ENCODE measurements around the gene MEGF9.
"Not testable (repeated sequence)": the region's sequence is repeated elsewhere in the genome, so short reads cannot be mapped to it uniquely, and the experiment has no call there.

Gene MEGF9

GRCh38 chr9:120630333-120630732 is 83.9 kb downstream of the MEGF9 start:
- Histone ChIP-seq H3K36me3 (ENCODE audit: control insufficient read depth, insufficient read depth, low read length) (no peaks in the 10 kb centered on the region), H3K27me3 (replicated peaks; ENCODE audit: control insufficient read depth, insufficient read depth, low read length) (no peaks in the 10 kb centered on the region), H3K4me3 (replicated peaks; ENCODE audit: low read depth, low read length) (no peak overlapping the region)
- no peak for DNase-seq (ENCODE audit: extremely low read depth, insufficient read length)
- TF ChIP-seq CTCF (IDR thresholded peaks at IDR 0.05; ENCODE audit: insufficient read depth, low read length, poor library complexity, severe bottlenecking), result no peak

- not testable (repeated sequence) for H3K36me3 ChIP-seq (ENCODE audit: control insufficient read depth, insufficient read depth, low read length); DNase-seq (ENCODE audit: extremely low read depth, insufficient read length); H3K27me3 ChIP-seq (replicated peaks; ENCODE audit: control insufficient read depth, insufficient read depth, low read length); H3K4me3 ChIP-seq (replicated peaks; ENCODE audit: low read depth, low read length)
These were observed 85.3 kb downstream of the MEGF9 start for GRCh38 chr9:120628925-120629497.

- TF ChIP-seq CTCF (IDR thresholded peaks at IDR 0.05; ENCODE audit: insufficient read depth, low read length, poor library complexity, severe bottlenecking), result no peak
- DNase-seq (ENCODE audit: extremely low read depth, insufficient read length), result no peak
- Histone ChIP-seq H3K27me3 (replicated peaks; ENCODE audit: control insufficient read depth, insufficient read depth, low read length) (no peaks in the 10 kb centered on the region), H3K4me3 (replicated peaks; ENCODE audit: low read depth, low read length) (no peak overlapping the region), H3K36me3 (ENCODE audit: control insufficient read depth, insufficient read depth, low read length) (no peaks in the 10 kb centered on the region)
These were observed 85.9 kb downstream of the MEGF9 start for GRCh38 chr9:120628207-120628924.

- DNase-seq (ENCODE audit: extremely low read depth, insufficient read length), result no peak
- no peaks in the 10 kb centered on the region for H3K36me3 ChIP-seq (ENCODE audit: control insufficient read depth, insufficient read depth, low read length)
- no peaks in the 10 kb centered on the region for H3K27me3 ChIP-seq (replicated peaks; ENCODE audit: control insufficient read depth, insufficient read depth, low read length)
- TF ChIP-seq CTCF (IDR thresholded peaks at IDR 0.05; ENCODE audit: insufficient read depth, low read length, poor library complexity, severe bottlenecking), result no peak
- no peak overlapping the region for H3K4me3 ChIP-seq (replicated peaks; ENCODE audit: low read depth, low read length)
These were observed 87.2 kb downstream of the MEGF9 start for GRCh38 chr9:120627073-120627472.

GRCh38 chr9:120626512-120626911 is 87.8 kb downstream of the MEGF9 start:
- H3K4me3 ChIP-seq (replicated peaks; ENCODE audit: low read depth, low read length), result no peak overlapping the region
- no peaks in the 10 kb centered on the region for H3K36me3 ChIP-seq (ENCODE audit: control insufficient read depth, insufficient read depth, low read length)
- H3K27me3 ChIP-seq (replicated peaks; ENCODE audit: control insufficient read depth, insufficient read depth, low read length), result no peaks in the 10 kb centered on the region
- TF ChIP-seq CTCF (IDR thresholded peaks at IDR 0.05; ENCODE audit: insufficient read depth, low read length, poor library complexity, severe bottlenecking), result no peak
- no peak for DNase-seq (ENCODE audit: extremely low read depth, insufficient read length)

- H3K27me3 ChIP-seq (replicated peaks; ENCODE audit: control insufficient read depth, insufficient read depth, low read length), result no peaks in the 10 kb centered on the region
- no peak overlapping the region for H3K4me3 ChIP-seq (replicated peaks; ENCODE audit: low read depth, low read length)
- no peak for DNase-seq (ENCODE audit: extremely low read depth, insufficient read length)
- TF ChIP-seq CTCF (IDR thresholded peaks at IDR 0.05; ENCODE audit: insufficient read depth, low read length, poor library complexity, severe bottlenecking), result no peak
- H3K36me3 ChIP-seq (ENCODE audit: control insufficient read depth, insufficient read depth, low read length), result no peaks in the 10 kb centered on the region
These were observed 89.0 kb downstream of the MEGF9 start for GRCh38 chr9:120625222-120625621.
